DMS153 treated with DMSO at 0.1 percent for 48 hours (cell line): ENCODE measurements around the gene FGD4.

ENCODE experiments used
- DNase-seq: peaks from one replicate; lab custom pipeline; 2025; ENCODE audit not compliant: unreplicated experiment; lab: John Stamatoyannopoulos, UW

Gene FGD4

DNA sequence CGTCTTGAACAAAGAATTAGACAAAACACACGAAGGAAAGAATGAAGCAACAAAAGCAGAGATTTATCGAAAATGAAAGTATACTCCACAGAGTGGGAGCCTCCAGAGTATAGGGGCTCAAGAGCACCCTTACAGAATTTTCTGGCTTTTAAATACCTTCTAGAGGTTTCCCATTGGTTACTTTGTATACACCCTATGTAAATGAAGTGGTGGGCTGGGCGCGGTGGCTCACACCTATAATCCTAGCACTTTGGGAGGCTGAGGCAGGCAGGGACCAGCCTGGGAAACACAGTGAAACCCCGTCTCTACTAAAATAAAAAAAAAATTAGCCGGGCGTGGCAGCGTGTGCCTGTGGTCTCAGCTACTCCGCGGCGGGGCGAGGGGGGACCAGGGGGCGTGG is 266.7 kb downstream of the FGD4 start:
- no peak for DNase-seq

DNA sequence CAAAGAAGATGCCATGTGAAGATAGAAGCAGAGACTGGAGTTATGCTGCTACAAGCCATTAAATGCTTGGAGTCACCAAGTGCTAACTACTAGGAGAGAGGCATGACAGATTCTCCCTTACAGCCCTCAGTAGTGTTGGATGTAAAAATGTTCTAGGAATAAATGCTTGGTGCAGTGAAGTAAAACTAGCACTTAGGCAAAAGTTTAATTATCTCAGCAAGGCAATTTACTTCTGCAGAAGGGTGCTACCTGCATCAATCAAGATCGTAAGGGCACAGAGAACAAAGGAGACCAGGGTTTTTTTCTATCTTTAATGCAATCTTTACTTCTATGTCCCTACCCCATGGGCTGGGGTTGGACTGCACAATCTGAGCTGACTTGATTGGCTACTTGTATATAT is 270.2 kb downstream of the FGD4 start:
- DNase-seq, result no peak

DNA sequence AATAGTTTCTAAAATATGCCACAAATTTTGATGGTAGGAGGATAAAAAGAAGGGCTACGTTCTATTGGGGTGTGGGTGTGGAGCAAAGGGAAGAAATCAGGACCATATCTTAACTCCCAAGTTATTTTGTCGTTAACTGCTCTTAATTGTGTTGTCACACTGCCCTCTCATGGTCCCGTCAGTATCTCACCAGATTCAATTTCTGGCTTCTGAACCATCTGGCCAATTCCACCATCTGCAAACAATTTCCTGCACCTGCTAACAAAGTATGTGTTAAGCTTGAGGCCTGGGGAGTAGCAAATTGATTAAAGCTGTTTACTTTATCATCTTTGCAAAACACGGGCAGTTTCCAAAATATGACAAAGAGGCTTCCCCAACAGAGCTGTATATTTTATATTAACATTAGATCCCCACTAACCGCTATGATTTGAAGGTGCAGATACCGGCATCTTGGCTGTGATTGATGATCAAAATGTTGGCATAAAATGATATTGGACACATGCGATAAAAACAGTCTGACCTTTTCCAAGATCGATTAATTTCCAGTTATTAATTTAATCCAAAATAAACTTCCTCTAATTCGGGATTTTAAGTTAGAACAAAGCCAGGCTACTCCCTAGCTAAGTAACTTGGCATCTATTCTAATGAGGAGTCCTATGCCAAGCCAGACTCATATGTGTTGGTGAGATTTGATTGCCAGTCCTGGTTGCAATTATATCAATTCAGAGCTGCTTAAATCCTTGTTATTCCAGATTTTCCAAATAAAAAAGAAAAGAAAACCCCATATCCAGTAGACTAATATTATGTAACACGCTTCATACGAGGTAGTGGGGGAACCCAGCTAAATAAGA is 272.8 kb downstream of the FGD4 start:
- peak; percentile 36 for DNase-seq

GRCh38 chr12:32679091-32679919 is 279.9 kb downstream of the FGD4 start, which contains the start of gene DNM1L:
Gene DNM1L, plus strand, starts transcription at chr12:32679301. Its CDS starts 63 bp downstream, at chr12:32679364.
- DNase-seq, result peak; percentile 91

DNA sequence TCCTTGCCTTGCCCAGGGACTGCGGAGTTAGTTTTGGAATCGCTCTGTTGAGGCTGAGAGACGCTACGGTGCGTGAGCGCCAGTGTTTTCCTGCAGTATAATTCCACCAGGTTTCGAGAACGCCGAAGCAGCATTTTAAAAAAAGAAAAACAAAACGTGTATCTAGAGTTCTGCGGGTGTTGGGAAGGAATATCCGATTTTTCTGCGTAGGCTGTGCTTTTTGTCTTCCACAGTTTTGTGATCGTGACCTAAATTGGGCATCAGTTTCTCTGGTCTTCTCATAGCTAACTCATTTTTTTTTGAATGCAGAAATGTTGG is 280.5 kb downstream of the FGD4 start:
- no peak for DNase-seq

- no peak for DNase-seq
Observed at GRCh38 chr12:32680787-32681186, 281.4 kb downstream of the FGD4 start.

DNA sequence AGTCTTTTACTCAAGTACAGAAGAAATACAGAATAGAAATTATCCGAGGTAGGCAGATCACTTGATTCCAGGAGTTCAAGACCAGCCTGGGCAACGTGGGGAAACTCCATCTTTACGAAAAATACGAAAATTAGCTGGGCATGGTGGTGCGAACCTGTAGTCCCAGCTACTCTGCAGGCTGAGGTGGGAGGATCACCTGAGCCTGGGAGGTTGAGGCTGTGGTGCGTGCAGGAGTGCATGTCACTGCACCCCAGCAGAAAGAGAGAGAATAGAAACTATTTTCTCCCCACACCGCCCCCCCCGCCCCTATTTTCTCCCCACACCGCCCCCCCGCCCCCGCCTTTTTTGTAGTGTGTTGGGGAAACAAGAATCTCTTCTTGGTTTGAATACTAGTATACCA is 281.9 kb downstream of the FGD4 start:
- DNase-seq, result no peak

DNA sequence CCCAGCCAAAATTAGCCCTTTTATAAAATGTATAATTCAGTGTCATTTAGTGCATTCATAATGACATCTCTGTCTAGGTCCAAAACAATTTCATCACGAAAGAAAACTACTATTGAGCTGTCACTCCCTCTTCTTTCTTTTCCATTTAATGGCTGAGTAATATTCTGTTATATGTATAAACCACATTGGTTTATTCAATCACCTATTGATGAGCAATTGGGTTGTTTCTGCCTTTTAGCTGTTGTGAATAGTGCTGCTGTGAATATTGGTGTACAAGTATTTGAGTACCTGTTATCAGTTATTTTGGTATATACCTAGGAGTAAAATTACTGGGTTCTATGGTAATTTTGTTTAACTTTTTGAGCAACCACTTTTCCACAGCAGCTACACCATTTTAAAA is 287.0 kb downstream of the FGD4 start:
- no peak for DNase-seq

GRCh38 chr12:32688786-32689185 is 289.4 kb downstream of the FGD4 start:
- DNase-seq, result no peak

GRCh38 chr12:32690927-32691326 is 291.6 kb downstream of the FGD4 start:
- no peak for DNase-seq

DNA sequence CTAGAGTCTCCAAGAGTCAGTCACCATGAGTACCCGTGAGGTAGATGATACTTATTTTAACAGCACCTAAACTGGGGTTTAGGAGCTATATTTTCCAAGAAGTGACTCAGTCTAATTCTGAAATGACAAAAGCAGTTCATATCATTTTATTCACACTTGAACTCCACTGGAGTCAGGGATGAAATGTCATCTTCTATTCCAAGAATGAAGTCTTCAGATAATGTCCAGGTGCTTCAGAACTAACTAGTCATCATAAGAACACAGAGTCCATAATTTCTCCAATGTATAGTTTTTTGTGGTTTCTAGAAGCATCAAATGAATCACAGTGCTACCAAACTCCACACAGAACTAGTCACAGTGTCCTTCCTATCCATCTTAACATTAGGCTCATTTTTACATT is 293.0 kb downstream of the FGD4 start:
- no peak for DNase-seq

DNA sequence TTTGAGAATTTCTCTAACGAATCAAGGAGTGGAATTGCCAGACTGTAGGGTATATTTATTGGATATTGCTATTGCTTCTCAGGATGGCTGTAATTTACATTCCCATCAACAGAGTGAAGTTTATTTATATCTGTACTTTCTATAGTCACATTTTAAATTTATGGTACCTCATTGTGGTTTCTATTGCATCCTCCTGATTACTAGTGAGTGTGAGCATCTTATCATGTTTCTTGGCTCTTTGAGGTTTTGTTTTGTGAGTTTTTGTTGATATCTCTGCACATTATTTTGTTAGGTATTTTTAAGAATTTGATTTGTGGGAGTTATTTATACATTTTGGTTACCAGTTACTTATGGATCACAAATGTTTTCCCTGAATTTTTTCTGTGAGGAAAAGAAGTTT is 293.7 kb downstream of the FGD4 start:
- no peak for DNase-seq
